HL-60/S4 treated with retinoic acid at 250 ng/mL for 4 days and 3 days (cell line): Measurements from ENCODE around the gene GTF2H3.
"Not testable (repeated sequence)": the region's sequence is repeated elsewhere in the genome, so short reads cannot be mapped to it uniquely, and the experiment has no call there.

Experiments
- in situ Hi-C: fragments of 300-500 bp; cut with MboI; formaldehyde crosslinking; loops from 2 replicates; pipeline ENCODE4 v1.7.0; 2022; ENCODE audit warnings: low sequenced_read_pairs

The GTF2H3 gene

GRCh38 chr12:123633379-123634141, at the start of gene GTF2H3, which contains the start of gene EIF2B1:
Gene GTF2H3 (plus strand): TSS chr12:123633829. CDS start chr12:123633860, 31 bp downstream.
Gene EIF2B1 (minus strand): TSS chr12:123633686. CDS start chr12:123633557, 129 bp downstream.
- in situ Hi-C loops: no loop called here

- in situ Hi-C loops: no loop called here
Observed at GRCh38 chr12:123591702-123592481, 41.7 kb upstream of the GTF2H3 start.

GRCh38 chr12:123595729-123596128, 37.9 kb upstream of the GTF2H3 start:
- in situ Hi-C loops: no loop called here

- in situ Hi-C loops: no loop called here
Observed at GRCh38 chr12:123597100-123597499, 36.5 kb upstream of the GTF2H3 start.

- in situ Hi-C loops: no loop called here
Observed at GRCh38 chr12:123598522-123598921, 35.1 kb upstream of the GTF2H3 start.

- in situ Hi-C loops: no loop called here
Observed at GRCh38 chr12:123599310-123599709, 34.3 kb upstream of the GTF2H3 start.

GRCh38 chr12:123599721-123600120, 33.9 kb upstream of the GTF2H3 start:
- in situ Hi-C loops: no loop called here

GRCh38 chr12:123601602-123602489, 31.8 kb upstream of the GTF2H3 start, which contains the start of gene DDX55:
Gene DDX55 (plus strand): TSS chr12:123602099. CDS start chr12:123602149, 50 bp downstream.
- in situ Hi-C loops: no loop called here

GRCh38 chr12:123602651-123603195, 30.9 kb upstream of the GTF2H3 start:
- in situ Hi-C loops: no loop called here

- in situ Hi-C loops: not testable (repeated sequence)
Observed at GRCh38 chr12:123603495-123603894, 30.1 kb upstream of the GTF2H3 start.

GRCh38 chr12:123607756-123608155, 25.9 kb upstream of the GTF2H3 start:
- in situ Hi-C loops: no loop called here

- in situ Hi-C loops: no loop called here
Observed at GRCh38 chr12:123608182-123608581, 25.4 kb upstream of the GTF2H3 start.

- in situ Hi-C loops: no loop called here
Observed at GRCh38 chr12:123614110-123614509, 19.5 kb upstream of the GTF2H3 start.

- in situ Hi-C loops: no loop called here
Observed at GRCh38 chr12:123614531-123614930, 19.1 kb upstream of the GTF2H3 start.

- in situ Hi-C loops: no loop called here
Observed at GRCh38 chr12:123617144-123617543, 16.5 kb upstream of the GTF2H3 start.

- in situ Hi-C loops: no loop called here
Observed at GRCh38 chr12:123617580-123617979, 16.0 kb upstream of the GTF2H3 start.

GRCh38 chr12:123621101-123621500, 12.5 kb upstream of the GTF2H3 start:
- in situ Hi-C loops: no loop called here

- in situ Hi-C loops: no loop called here
Observed at GRCh38 chr12:123621619-123622530, 11.8 kb upstream of the GTF2H3 start.

GRCh38 chr12:123634142-123634561, 523 bp downstream of the GTF2H3 start:
- in situ Hi-C loops: no loop called here
